Activated CD8-positive, alpha-beta memory T cell treated with anti-CD3 and anti-CD28 coated beads, Interleukin-2, amount 50 U/mL, for 1 hour (primary cell): ENCODE measurements around the gene FAM3B.
"Not testable (repeated sequence)": the region's sequence is repeated elsewhere in the genome, so short reads cannot be mapped to it uniquely, and the experiment has no call there.

ENCODE experiments used
- DNase-seq: peaks from one replicate; pipeline ENCODE4 v3.0.0-alpha.2; 2020; ENCODE audit errors: extremely low read depth

The FAM3B gene, protein sequence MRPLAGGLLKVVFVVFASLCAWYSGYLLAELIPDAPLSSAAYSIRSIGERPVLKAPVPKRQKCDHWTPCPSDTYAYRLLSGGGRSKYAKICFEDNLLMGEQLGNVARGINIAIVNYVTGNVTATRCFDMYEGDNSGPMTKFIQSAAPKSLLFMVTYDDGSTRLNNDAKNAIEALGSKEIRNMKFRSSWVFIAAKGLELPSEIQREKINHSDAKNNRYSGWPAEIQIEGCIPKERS

GRCh38 chr21:41316200-41317062 is at the start of gene FAM3B:
Gene FAM3B (plus strand): TSS chr21:41316801. CDS start chr21:41316880, 79 bp downstream.
- DNase-seq, result no peak

DNA sequence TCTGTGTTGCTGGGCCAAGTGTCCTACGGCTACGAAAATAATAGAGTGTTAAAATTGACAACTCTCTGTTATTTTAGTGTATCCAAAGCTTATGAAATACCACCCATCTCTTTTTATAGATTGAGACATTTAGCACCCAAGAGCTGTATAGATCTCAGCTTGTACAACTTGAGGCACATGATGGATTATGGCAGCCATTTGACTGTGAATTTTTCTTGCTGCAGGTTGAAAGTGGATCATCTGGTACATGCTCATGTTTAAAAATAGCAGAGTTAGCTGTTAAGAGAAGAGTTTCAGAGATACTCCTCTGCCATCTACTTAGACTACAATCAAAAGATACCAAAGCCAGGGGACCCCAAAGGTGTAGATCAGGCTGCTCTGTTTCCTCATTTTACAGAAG is 49.3 kb upstream of the FAM3B start:
- no peak for DNase-seq

DNA sequence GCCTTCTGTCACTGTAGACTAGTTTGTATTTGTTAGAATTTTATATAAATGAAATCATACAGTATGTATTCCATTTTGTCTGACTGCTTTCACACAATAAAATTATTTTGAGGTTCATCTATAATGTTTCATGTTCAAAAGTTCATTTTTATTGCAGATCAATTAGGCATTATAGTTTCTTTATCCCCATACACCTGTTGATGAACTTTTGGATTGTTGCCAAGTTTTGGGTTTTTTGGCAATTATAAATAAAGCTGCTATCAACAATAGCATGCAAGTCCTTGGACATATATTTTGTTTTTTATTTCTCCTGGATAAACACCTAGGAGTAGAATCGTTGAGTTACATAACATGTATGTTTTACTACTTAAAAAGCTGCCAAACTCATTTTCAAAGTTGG is 47.1 kb upstream of the FAM3B start:
- DNase-seq, result no peak

- DNase-seq, result no peak
These were observed 39.4 kb upstream of the FAM3B start for GRCh38 chr21:41277196-41277595.

GRCh38 chr21:41277846-41278245 is 38.8 kb upstream of the FAM3B start:
- no peak for DNase-seq

DNA sequence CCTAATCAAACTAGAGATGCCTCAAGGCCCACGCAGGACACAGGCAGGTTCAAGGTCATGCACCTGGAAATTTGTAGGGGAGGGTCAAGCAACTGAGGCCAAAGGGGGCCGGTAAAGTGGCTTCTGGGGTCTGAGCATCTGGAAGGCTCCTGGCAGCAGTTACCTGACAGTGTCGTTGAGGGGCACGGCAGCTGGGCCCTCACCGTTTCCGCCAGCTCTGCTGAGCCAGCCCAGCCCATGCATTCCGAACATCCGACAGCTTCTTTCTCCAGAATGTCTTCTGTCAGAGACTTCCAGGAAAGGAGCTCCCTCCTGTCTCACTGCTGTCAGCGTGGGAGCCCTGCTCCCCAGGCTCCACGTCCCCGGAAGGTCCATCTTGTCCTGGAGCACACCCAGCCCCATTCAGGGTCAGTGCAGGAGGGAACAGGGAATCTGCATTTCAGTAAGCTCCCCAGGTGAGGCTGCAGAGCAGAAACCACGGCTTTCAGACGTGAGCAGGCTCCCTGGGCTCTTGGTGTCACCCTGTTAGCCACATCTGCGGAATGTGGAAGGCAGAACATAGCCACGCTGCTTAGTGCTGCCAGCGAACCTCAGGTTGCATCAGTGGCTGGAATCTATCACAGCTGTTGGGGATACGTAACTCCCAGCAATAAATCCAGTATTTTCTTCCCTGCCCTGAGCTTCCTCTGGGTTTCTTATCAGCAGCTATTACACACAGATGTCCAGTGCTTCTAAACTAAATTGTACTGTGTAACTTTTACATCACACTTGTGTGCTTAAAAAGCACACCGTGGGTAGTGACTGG is 36.3 kb upstream of the FAM3B start:
- DNase-seq, result no peak

DNA sequence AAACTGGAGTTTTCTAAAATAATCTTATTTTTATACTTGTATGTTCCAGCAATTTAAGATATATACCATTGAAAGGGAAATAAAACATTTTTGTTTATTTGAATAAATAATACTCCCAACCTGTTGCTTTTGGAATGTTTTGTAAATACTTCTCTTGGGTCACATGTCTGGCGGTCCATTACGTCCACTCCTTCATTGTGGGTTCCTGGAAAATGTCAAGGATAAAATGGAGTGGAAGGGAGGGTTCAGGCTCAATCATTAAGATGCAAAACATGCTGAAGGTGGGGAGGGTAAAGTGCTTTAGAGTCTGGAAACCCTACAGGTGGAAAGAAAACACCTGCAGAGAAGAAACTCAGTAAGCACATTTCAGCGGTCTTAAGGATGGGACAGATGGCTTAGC is 34.2 kb upstream of the FAM3B start:
- no peak for DNase-seq

DNA sequence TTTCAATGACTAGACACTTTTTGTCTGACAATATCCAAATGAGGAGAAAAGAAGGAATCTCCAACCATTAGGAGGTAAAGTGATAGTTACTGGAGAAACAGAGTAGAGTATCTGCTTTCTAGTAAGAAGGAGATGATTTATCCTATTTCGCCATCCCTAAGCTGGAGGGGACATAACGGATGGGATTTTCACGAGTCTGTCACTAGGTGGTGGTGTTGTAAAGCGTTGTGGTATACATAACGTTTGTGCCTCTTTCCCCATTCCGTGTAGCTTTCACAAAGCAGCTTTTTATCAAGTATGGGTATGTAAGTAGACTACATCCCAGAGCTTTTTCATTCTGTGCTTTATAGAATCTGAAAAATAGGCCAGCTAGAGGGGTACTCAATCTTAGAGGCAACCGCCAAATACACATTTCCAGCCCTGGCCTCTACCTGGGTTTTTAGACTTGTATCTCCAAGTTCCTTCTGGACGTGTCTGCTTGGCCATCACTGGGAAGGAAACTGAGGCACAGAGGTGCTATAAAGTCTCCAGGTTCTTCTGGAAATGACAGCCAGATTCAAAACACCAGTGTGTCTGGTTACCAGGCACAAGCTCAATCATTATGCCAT is 33.3 kb upstream of the FAM3B start:
- DNase-seq, result peak; percentile 28

DNA sequence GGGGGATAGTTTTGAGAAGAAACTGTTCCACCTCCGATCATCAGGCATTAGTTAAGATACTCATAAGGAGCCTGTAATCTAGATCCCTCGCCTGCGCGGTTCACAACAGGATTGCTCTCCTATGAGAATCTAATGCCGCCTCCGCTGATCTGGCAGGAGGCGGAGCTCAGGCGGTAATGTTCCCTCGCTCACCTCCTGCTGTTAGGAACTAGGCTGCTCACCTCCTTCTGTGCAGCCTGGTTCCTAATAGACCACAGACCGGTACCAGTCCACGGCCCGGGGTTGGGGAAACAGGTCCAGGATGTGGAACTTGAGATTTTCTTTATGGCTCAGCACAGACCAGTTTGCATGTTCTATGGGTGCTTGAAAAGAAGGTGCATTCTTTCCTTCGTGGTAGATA is 27.2 kb upstream of the FAM3B start:
- no peak for DNase-seq

GRCh38 chr21:41290106-41290799 is 26.3 kb upstream of the FAM3B start:
- no peak for DNase-seq

DNA sequence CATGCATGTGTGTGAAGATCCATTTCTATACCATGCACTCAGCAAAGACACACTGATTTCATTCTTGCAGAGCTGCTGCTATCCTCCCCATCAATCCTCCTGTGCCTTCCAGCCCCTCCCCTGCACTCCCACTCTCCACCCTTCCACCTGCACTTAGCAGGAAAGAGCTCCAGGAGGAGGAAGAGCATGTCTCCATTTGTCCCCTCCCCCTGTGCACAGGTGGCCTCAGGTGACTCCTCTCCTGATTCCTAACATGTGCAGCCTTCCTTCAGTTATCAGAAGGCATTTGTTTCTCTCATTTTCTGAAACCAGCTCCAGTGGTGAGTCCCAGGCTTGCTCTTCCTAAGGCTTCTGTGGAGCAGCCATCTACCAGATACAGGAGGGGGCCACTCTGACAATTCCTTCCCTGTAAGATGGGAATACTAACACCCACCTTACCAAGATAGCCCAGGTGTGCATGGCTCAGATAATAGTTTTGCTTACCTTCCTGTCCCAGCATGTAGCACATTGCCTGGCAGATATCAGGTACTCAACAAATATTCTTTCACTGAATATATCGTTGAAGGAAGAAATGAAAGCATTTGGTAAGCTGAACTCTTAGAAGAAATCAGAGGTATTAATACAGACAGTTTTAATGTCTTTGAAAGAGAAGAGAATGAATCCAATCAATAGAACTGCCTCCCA is 21.9 kb upstream of the FAM3B start:
- no peak for DNase-seq

- DNase-seq, result no peak
These were observed 20.8 kb upstream of the FAM3B start for GRCh38 chr21:41295721-41296254.

DNA sequence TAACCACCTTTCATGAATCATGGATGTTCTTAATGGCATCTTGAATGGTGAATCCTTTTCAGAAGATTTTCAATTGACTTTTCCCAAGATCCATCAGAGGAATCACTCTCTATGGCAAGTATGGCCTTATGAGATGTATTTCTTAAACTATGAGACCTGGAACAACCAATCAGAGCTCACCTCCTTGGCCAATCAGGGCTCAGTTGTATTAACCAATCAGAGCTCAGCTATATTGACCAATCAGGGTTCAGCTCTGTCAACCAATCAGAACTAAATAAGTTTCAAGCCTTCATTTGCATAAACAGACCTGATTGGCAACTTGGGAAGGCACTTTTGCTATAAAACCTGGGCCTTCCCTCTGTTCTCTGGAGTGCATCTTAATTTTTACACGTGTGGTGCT is 13.6 kb upstream of the FAM3B start:
- no peak for DNase-seq

GRCh38 chr21:41304068-41304720 is 12.4 kb upstream of the FAM3B start:
- no peak for DNase-seq

GRCh38 chr21:41307219-41307618 is 9.4 kb upstream of the FAM3B start:
- DNase-seq, result no peak

- not testable (repeated sequence) for DNase-seq
These were observed 3.1 kb upstream of the FAM3B start for GRCh38 chr21:41313285-41314164.

DNA sequence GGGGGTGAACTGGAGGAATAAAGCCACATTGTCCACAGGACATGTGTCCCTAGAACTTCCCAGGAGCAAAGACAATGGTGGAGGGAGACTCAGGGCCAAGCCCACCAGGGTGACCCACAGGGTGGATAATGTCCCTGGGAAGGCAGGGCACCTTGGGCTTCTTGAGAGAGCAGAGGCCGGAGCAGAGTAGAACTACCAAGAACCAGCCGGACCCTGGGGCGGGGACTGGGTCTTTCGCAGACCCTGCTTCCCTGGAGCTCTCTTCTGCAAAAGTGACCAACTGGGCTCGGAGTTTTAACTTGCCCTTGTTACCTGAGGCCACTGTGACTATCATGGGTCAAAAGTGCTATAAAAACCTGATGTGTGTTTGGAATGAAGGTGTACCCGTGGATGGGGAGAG is 875 bp upstream of the FAM3B start:
- DNase-seq, result no peak

- DNase-seq, result no peak
These were observed 427 bp downstream of the FAM3B start for GRCh38 chr21:41317063-41317392.

GRCh38 chr21:41317458-41317857 is 857 bp downstream of the FAM3B start:
- DNase-seq, result no peak
